Epithelial cell of prostate (primary cell): ENCODE results near the gene AP3S1.
"Not testable (repeated sequence)": the region's sequence is repeated elsewhere in the genome, so short reads cannot be mapped to it uniquely, and the experiment has no call there.

Experiments used
- DNase-seq: peaks from one replicate; pipeline ENCODE4 v3.0.0-alpha.2; 2011; ENCODE audit warnings: low read depth, low spot score
- H3K27ac ChIP-seq: fragments of 450-650 bp; 2 replicates; pipeline ENCODE4 v1.5.1; 2017; ENCODE audit warnings: mild to moderate bottlenecking

AP3S1 gene

DNA sequence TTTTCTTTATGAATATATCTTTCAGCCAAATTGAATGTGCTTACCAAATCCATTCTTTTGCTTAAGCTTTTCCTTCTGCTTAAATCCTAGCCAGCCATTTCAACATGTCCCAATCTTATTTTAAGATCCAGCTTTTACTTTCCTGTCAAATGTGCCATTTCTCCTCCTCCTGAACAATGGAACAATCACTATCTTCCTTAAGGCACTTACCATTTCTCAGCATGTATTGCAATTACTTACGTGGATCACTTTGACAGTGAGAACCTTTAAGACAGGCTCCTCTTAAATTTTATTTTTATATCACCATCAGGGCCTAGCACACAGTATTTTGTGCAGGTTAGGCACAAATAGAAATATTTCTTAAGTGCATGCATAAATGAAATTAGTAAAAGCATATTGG is 20.9 kb upstream of the AP3S1 start:
- no peak for DNase-seq

DNA sequence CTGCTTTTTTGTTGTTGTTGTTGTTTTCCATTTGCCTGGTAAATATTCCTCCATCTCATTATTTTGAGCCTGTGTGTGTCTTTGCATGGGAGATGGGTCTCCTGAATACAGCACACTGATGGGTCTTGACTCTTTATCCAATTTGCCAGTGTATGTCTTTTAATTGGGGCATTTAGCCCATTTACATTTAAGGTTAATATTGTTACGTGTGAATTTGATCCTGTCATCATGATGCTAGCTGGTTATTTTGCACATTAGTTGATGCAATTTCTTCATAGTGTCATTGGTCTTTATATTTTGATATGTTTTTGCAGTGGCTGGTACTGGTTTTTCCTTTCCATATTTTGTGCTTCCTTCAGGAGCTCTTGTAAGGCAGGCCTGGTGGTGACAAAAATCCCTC is 16.8 kb upstream of the AP3S1 start:
- not testable (repeated sequence) for H3K27ac ChIP-seq, DNase-seq

More for the DNA sequence above, 20.9 kb upstream of the AP3S1 start:
- H3K27ac ChIP-seq = no peak overlapping the region

DNA sequence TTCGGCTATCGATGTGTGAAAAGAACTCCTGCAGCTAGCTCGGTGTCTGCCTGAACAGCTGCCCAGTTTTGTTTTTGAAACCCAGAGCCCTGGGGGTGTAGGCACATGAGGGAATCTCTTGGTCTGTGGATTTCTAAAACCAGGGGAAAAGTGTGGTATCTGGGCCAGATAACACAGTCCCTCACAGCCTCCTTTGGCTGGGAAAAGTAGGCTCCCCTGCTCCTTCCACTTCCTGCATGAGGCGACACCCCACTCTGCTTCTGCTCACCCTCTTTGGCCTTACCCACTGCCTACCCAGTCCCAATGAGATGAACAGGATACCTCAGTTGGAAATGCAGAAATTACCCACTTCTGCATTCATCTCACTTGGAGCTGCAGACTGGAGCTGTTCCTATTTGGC is 15.8 kb upstream of the AP3S1 start:
- no peak for DNase-seq
- H3K27ac ChIP-seq = no peak overlapping the region

DNA sequence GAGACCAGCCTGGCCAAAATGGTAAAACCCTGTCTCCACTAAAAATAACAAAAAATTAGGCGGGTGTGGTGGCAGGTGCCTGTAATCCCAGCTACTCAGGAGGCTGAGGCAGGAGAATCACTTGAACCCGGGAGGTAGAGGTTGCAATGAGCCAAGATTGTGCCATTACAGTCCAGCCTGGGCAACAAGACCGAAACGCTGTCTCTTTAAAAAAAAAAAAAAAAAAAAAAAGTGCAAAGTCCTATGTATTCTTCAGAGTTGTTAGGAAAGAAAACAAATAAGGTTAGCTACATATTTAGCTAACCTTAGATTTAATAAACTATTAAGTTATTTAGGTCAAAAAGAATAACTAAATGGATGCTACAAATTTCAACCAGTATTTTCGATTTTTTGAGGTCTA is 11.8 kb upstream of the AP3S1 start:
- no peak overlapping the region for H3K27ac ChIP-seq
- no peak for DNase-seq

DNA sequence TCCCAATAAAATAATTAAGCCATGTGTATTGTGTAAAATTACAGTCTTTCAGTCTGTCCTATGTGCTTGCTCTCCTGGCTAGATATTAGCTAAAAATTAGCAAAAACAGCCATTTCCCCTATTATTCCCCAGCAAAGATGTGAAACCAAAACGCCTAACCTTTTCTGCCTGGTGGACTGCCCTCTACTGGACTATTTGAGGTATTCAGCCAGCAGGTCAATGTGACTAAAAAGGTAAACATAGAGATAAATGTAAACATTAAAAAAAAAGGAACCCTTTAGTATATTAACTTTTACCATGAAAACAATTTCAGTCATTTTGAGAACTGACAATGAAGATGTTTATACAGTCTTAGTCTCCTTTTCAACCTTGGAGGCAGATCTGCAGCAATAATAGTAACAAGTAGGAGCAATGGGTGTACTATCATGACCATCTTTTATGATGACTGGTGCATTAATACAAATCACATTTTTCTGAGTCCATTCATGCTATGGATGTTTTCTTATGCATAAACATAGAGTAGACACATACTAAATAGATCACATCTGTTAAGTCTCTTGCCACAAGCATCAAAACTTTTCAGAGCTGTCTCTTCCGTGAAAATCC is 10.5 kb upstream of the AP3S1 start:
- DNase-seq = no peak
- no peak overlapping the region for H3K27ac ChIP-seq

DNA sequence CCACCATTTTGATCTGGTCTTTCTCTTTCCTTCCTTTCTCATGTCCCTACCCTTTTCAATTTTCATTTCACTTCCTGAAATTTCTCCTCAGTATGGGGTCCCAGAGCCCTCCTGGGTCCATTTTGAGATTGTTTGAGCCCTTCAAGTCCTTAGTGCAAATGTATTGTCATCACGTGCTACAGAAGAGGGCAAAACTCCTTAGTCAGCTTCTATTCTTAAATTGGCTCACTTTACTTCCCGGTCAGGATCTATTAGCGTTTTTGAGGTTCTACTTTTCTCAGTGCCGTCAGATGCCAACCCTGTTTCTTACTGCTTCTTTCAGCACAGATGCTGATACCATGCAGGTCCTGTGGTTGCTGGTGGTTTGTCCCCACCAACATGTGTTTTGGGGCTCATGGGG is 6.3 kb upstream of the AP3S1 start:
- H3K27ac ChIP-seq = no peak overlapping the region
- no peak for DNase-seq

DNA sequence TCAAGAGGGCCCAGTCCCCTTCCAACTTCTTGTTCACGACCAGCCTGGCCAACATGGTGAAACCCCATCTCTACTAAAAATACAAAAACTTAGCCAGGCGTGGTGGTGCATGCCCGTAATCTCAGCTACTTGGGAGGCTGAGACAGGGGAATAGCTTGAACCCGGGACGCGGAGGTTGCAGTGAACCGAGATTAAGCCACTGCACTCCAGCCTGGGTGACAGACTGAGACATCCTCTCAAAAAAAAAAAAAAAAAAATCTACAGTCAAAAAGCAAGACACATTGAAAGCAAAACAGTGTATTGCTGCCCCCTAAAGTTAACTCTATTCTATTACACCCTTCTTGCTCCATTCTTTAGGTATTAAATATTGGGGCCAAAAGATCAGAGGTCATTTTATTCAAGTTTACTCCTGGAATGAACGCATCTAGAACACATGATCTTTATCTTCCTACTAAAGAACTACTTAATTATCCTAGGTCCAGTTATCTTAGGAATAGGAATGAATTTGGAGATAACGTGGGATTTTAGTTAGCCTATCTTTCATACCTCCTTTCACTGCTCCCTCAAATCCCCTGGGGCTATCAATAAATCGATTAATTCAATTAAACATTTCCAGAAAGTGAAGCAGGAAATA is 2.7 kb upstream of the AP3S1 start:
- no peak for DNase-seq
- no peak overlapping the region for H3K27ac ChIP-seq

DNA sequence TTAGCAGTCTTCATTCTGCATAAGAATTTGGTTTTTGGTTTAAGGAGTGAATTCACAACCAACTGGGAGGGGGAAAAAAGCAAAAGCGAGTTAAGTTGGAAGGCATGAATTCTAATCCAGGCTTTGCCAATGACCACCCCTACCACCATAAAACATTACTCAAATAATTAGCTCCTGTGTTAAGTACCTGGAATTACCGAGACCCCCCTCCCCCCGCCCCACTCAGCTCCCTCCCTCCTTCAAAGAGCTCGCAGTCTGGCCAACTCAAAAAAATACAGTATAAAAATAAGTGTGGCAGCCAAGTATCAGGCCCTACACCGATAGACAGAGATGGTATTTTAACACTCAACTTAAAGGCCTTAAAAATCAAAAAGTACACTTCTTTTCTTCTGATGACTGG is 862 bp upstream of the AP3S1 start:
- no peak for DNase-seq
- H3K27ac ChIP-seq = peak overlapping the region; percentile 81

DNA sequence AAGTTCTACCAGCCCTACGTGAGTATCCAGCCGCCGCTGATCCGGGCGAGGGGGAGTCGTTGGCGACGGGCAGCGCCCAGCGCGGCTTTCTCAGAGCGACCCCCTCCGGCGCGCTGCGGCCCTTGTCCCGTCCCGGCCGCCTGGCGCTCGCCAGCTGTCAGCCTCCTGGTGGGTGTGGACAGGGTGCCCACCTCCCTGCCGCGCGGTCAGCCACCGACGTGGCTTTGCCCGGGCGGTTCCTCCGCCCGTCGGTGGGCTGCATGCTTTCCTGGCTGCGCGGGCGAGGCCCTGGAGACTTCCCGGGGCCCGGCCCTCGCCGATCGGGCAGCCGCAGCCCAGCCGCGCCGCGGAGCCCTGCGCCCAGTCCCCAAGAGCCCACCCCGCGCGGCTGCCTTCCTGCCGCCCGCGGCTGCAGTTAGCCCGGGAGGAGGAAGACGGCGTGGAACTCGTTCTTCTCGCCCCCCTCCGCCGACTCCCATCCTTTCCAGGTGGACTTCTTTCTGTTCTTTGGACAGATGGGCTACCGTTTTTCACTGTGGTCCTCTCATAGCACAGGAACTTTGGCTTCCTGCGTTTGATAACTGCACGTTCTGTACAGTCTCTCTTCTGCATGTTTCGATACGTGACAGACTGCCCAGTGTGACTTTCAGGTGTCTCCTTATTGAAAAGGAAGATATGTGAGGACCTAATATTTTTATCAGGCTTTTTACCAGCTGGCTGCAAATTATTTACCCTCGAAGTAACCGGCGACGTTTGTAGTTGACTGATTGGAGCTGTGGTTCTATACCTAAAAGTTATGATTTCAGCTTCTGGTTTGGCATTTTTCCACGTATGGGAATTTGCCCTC is 577 bp downstream of the AP3S1 start:
- no peak for DNase-seq
- peak overlapping the region; percentile 81 for H3K27ac ChIP-seq

DNA sequence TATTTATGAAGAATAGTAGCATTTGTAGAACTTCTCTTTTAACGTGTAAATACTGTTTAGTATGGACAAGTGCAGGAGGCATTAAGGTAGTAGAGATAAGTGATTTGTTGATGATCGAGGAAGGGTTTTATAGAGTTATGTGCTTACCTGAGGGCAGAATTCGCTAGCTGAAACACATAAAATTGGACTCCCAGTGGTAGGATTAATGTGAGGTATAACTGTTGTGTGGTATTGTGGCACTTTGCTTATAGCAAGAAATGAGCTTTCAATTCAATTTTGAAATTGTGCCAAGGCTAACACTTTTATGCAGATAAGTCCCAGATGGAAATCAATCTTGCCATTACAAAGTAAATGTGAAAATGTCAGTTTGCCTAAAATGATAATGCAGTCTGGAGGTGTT is 1.2 kb downstream of the AP3S1 start:
- no peak for DNase-seq
- H3K27ac ChIP-seq = no peak overlapping the region

DNA sequence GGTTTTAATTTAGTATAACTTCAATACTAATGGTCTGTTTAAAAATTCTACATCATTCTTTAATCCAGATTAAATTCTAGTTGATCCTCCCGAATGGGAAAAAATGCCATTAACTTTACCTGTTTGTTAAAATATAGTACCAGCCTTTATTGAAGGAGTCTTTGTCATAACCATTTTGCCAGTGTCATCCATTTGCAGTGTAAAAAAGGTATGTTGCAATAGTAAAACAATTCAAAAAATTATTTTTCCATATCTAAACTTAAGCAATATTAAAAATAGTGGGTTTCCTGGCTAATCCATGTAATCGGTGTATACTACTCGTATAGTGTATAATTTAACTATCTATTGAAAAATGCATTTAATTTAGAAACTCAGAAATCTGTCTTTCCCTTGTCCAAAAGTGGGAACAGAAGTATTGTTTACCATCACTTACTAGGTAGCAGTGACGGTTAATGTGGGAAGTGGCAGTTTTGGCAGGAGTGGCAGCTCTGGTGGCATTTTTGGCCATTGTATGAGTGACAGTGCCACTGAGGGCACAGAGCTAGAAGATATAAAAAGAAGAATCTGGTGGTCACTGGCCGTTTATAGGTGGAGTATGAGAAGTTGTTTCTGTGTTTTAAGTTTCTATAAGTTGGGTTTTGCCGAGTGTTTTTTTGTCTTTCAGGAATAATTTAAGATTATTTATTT is 1.9 kb downstream of the AP3S1 start:
- no peak overlapping the region for H3K27ac ChIP-seq
- no peak for DNase-seq

DNA sequence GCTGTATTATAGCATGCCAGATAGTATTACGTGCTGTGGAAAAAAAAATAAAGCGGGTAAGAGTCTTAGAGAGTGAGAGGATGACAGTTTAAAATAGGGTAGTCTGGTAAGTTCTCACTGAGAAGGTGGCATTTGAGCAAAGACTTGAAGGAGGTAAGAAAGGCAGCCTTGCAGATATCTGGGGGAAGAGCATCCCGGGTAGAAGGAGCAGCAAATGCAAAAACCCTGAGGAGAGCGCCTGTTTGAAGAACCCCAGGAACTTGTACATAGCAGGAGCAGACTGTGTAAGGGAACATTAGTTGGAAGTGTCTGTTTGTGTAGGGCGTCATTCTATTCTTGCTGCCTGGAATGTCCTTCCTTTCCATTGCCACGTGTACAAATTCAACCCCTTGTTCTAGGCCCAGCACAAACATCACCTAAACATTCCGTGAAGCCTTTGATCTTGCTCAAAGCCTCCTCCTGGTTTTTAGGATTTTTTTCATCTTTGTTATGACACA is 2.6 kb downstream of the AP3S1 start:
- DNase-seq = no peak
- no peak overlapping the region for H3K27ac ChIP-seq

DNA sequence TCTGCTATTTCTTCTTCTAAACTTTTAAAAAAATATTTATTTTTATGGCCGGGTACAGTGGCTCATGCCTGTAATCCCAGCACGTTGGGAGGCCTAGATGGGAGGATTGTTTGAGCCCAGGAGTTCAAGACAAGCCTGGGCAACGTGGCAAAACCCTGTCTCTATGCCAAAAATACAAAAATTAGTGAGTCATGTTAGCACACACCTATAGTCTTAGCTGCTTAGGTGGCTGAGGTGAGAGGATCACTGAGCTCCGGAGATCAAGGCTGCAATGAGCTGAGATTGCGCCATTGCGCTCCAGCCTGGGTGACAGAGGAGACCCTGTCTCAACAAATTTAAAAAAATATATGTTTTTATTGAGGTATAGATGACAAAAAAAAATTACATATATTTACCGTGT is 5.6 kb downstream of the AP3S1 start:
- peak; percentile 60 for DNase-seq
- peak overlapping the region; percentile 50 for H3K27ac ChIP-seq

DNA sequence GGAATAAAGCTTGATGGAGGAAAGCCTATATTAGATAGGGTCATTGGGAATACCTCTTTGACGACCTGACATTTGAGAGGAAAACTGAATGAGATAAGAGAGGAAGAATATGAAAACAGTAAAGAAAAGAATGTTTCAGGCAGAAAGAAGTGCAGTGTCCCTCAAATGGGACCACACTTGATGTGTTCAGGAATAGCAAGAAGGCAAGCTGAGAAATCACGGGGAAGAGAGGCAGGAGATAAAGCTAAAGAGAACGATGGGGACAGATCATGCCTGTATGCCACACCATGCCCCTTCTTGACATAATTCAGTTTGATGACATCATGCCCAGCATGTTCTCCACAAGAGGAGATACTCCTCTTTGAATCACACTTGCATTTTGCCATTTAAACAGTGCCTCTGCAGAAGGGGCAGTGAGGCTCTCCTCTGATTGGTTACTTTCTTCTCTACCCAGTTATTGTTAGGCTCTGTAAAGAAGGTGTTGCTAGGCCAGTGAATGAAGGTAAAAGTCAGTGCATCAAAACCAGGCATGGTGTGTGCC is 7.6 kb downstream of the AP3S1 start:
- no peak overlapping the region for H3K27ac ChIP-seq
- no peak for DNase-seq

DNA sequence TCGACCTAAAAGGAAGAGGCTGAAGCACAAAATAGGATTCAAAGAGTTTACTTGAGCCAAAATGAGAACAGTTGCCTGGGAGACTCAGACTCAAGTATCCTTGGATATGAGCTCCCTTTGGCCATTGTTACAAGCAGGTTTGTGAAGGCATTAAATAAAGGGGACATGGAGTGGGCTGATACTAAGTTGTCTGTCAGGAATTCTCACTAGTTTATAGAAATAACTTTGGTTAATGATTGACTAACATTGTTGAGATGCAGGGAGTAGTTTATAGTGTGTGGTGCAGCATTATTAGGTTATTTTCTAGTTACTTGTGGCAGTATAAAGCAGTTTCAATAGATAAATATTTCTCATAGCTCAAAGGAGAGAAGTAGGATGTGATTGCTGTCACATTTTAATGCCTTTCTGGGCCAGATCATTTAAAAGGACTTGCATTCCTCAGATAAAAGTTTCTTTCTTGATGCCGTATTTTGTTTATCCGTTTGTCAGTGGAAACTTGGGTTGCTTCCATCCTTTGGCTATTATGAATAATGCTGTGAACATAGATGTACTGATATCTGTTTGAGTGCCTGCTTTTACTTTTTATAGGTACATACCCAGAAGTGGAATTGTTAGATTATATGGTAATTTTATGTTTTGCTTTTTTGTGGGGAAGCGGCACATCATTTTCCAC is 9.1 kb downstream of the AP3S1 start:
- H3K27ac ChIP-seq = no peak overlapping the region
- no peak for DNase-seq

DNA sequence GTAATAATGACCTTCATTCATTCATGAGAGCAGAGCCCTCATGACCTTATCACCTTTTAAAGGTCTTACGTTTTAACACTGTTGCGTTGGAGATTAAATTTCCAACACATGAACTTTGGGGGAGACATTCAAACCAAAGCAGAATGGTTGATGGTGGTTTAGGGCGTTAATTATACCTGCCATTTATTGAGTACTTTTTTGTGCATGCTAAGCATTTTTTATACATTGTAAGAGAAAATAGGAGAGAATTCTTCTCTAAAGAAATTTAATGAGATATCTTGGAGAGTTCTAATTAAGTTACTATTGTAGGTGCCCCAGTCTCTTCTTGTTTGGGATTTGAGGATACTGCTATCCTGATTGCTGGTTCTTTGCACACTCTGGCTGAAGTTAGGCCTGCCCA is 12.4 kb downstream of the AP3S1 start:
- no peak overlapping the region for H3K27ac ChIP-seq
- DNase-seq = no peak

DNA sequence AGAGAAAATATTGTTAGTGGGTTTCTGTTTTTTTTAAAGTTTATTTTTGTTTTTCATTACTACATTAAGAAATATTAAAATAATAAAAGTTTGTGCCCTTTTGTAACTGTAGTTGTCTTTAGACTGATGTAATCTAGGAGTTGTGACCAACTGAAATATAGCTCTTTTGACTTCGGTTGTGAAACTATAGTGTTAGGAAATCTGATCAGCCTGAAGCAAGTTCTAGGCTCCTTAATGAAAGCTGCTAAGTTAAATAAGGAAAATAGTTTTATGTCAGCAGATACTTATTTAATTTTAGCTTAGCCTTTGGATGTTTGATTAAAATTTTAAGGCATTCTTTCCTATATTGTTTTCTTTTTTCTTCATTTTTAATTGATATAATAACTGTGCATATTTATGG is 14.2 kb downstream of the AP3S1 start:
- no peak for DNase-seq
- H3K27ac ChIP-seq = no peak overlapping the region

DNA sequence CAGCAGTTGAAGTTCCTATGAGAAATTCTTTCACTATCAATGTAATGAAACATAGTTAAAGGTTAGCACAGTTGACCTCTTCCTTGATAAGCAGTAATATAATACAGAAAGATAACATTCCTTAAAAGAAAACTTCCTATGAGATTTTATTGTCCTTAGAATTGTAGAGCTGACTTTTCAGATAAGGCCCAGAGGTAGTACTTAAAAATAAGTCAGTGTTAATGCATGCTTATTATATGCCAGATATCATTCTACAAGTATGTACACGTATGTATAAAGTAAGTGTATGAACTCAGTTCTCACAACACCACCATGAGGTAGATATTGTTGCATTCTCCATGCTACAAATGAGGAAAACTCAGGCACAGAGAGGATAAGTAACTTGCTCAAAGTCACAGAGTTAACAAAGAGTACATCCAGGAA is 15.3 kb downstream of the AP3S1 start:
- DNase-seq = no peak
- no peak overlapping the region for H3K27ac ChIP-seq

DNA sequence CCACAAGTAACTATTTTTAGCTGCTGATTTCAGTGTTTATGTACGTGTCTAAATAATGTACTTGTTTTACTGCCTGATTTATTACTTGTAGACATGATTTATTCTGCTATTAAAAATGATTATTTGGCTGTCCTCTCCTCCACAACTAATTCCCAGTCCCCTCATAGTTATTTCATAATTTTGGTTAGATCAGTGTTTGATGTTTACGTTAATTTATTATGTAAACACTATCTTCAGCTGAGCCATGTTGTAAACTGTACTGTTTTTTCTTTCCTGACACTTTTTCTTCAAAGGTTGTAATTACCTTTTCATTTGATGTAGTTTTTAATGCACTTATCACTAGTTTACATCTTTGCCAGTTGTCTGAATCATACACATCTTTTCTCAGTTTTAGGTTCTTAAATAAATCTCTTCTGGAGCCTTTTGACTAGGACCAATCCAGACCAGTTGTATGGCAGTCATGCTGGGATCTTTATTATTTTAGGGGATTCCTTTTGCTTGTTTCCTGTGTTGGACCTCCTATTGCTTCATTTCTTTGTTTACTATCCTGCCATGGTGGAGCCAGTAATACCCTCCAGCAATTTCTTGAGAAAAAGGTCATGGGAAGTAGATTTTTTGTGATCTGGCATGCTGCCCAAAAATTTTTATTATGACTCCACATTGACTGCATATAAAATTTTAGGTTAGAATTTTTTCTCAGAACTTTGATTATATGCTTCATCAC is 16.1 kb downstream of the AP3S1 start:
- no peak overlapping the region for H3K27ac ChIP-seq
- DNase-seq = no peak
